OCI-LY3 (cell line): ENCODE measurements around the gene MICA.
"Not testable (repeated sequence)": the region's sequence is repeated elsewhere in the genome, so short reads cannot be mapped to it uniquely, and the experiment has no call there.

ENCODE experiments used
- H2AFZ ChIP-seq: fragments of 200-600, 300-600 bp; shearing (Covaris generic); 2 replicates; pipeline ENCODE4 v1.6.0; 2014; ENCODE audit warnings: antibody characterized with exemption, low read depth, low read length
- H3K27ac ChIP-seq: fragments of 200-600, 300-600 bp; sonication (generic); 2 replicates; pipeline ENCODE4 v1.5.1; 2014; ENCODE audit warnings: mild to moderate bottlenecking, low read length, moderate library complexity, mixed read lengths
- H3K27me3 ChIP-seq: fragments of 200-600, 300-600 bp; sonication (generic); 2 replicates; pipeline ENCODE4 v1.6.1; 2014; ENCODE audit warnings: low read depth, low read length, mixed read lengths
- H3K36me3 ChIP-seq: fragments of 200-600, 300-600 bp; sonication (generic); replicated peaks from 2 replicates; pipeline ENCODE3; 2014; ENCODE audit warnings: low read depth, low read length, mixed read lengths
- H3K4me1 ChIP-seq: fragments of 300-600, 200-600 bp; sonication (generic); 2 replicates; pipeline ENCODE4 v1.6.1; 2014; ENCODE audit warnings: low read length, mixed read lengths
- H3K4me2 ChIP-seq: fragments of 200-600, 300-600 bp; sonication (generic); 2 replicates; pipeline ENCODE4 v1.6.1; 2014; ENCODE audit warnings: low read length, mixed read lengths
- H3K4me3 ChIP-seq: fragments of 300-600, 200-600 bp; sonication (generic); 2 replicates; pipeline ENCODE4 v1.5.1; 2014; ENCODE audit warnings: antibody characterized with exemption, mild to moderate bottlenecking, low read length, moderate library complexity
- H3K79me2 ChIP-seq: fragments of 300-600, 200-600 bp; shearing (Covaris generic); 2 replicates; pipeline ENCODE4 v1.6.1; 2014; ENCODE audit warnings: mild to moderate bottlenecking, low read length, mixed read lengths
- H3K9ac ChIP-seq: fragments of 300-600, 200-600 bp; shearing (Covaris generic); 2 replicates; pipeline ENCODE4 v1.6.0; 2014; ENCODE audit warnings: mild to moderate bottlenecking, low read length, moderate library complexity
- H3K9me3 ChIP-seq: fragments of 200-600, 300-600 bp; shearing (Covaris generic); 2 replicates; pipeline ENCODE4 v1.6.1; 2014; ENCODE audit warnings: low read length, mixed read lengths; ENCODE audit not compliant: insufficient read depth
- H4K20me1 ChIP-seq: fragments of 200-600, 300-600 bp; sonication (generic); 2 replicates; pipeline ENCODE4 v1.6.1; 2016; ENCODE audit warnings: low read length, mixed read lengths; ENCODE audit not compliant: insufficient read depth
- CTCF ChIP-seq: fragments of 200-600, 300-600 bp; sonication (generic); IDR thresholded peaks from 2 replicates; pipeline ENCODE4 v1.5.1; 2014; ENCODE audit warnings: antibody characterized with exemption, low read length, low read depth
- EZH2phosphoT487 ChIP-seq: fragments of 200-600 bp; shearing (Covaris generic); IDR thresholded peaks from 2 replicates; pipeline ENCODE4 v1.6.1; 2018; ENCODE audit warnings: antibody characterized with exemption, mixed run types, low read depth

Gene MICA

DNA sequence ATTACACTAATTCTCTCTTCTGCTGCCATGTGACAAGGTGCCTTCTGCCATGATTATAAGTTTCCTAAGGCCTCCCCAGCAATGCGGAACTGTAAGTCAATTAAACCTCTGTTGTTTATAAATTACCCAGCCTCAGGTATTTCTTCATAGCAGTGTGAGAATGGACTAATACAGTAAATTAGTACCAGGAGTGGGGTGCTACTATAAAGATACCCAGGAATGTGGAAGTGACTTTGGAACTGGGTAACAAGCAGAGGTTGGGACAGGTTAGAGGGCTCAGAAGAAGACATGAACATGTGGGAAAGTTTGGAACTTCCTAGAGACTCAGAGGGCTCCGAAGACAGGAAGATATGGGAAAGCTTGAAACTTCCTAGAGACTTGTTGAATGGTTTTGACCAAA is 34.8 kb downstream of the MICA start:
- Histone ChIP-seq H3K4me3 (no peak overlapping the region), H3K27me3 (peaks cover 25% of the 10 kb centered on the region), H3K27ac (no peak overlapping the region), H3K4me1 (no peaks in the 10 kb centered on the region), H3K9ac (no peak overlapping the region), H3K9me3 (no peaks in the 10 kb centered on the region), H3K36me3 (no peaks in the 10 kb centered on the region), H3K79me2 (no peaks in the 10 kb centered on the region), H4K20me1 (no peaks in the 10 kb centered on the region), H2AFZ (no peak overlapping the region), H3K4me2 (no peak overlapping the region)
- TF ChIP-seq CTCF = no peak
- no peak for TF ChIP-seq EZH2phosphoT487

DNA sequence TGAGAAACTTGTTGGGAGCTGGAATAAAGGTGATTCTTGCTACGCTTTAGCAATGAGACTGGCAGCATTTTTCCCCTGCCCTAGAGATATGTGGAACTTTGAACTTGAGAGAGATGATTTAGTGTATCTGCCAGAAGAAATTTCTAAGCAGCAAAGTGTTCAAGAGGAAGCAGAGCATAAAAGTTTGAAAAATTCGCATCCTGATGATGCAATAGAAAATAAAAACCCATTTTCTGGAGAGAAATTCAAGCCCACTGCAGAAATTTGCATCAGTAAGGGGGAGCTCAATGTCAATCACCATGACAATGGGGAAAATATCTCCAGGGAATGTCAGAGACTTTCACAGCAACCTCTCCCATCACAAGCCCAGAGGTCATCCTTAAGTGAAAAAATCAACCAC is 35.3 kb downstream of the MICA start:
- H4K20me1 ChIP-seq = no peaks in the 10 kb centered on the region
- H3K9ac ChIP-seq = no peak overlapping the region
- H3K27me3 ChIP-seq = peaks cover 25% of the 10 kb centered on the region
- H3K4me2 ChIP-seq = no peak overlapping the region
- no peaks in the 10 kb centered on the region for H3K4me1 ChIP-seq
- no peaks in the 10 kb centered on the region for H3K79me2 ChIP-seq
- H3K9me3 ChIP-seq = no peaks in the 10 kb centered on the region
- no peaks in the 10 kb centered on the region for H3K36me3 ChIP-seq
- TF ChIP-seq CTCF = no peak
- TF ChIP-seq EZH2phosphoT487 = no peak
- H3K4me3 ChIP-seq = no peak overlapping the region
- no peak overlapping the region for H3K27ac ChIP-seq
- H2AFZ ChIP-seq = no peak overlapping the region

GRCh38 chr6:31441365-31442267 is 38.2 kb downstream of the MICA start:
- TF ChIP-seq CTCF = peak; percentile 73
- TF ChIP-seq EZH2phosphoT487 = no peak
- Histone ChIP-seq H3K9me3 (no peaks in the 10 kb centered on the region), H3K27ac (no peak overlapping the region), H3K79me2 (no peaks in the 10 kb centered on the region), H4K20me1 (no peaks in the 10 kb centered on the region), H3K4me3 (no peak overlapping the region), H2AFZ (no peak overlapping the region), H3K4me1 (no peaks in the 10 kb centered on the region), H3K4me2 (peak overlapping the region; percentile 39), H3K27me3 (peaks cover 33% of the 10 kb centered on the region), H3K9ac (no peak overlapping the region), H3K36me3 (no peaks in the 10 kb centered on the region)

GRCh38 chr6:31446481-31446880 is 43.1 kb downstream of the MICA start:
- Histone ChIP-seq H3K9ac (no peak overlapping the region), H2AFZ (no peak overlapping the region), H4K20me1 (no peaks in the 10 kb centered on the region), H3K9me3 (no peaks in the 10 kb centered on the region), H3K4me3 (no peak overlapping the region), H3K4me1 (no peaks in the 10 kb centered on the region), H3K79me2 (no peaks in the 10 kb centered on the region), H3K4me2 (no peak overlapping the region), H3K27ac (no peak overlapping the region), H3K36me3 (no peaks in the 10 kb centered on the region), H3K27me3 (peaks cover 18% of the 10 kb centered on the region)
- TF ChIP-seq CTCF (no peak), EZH2phosphoT487 (no peak)

DNA sequence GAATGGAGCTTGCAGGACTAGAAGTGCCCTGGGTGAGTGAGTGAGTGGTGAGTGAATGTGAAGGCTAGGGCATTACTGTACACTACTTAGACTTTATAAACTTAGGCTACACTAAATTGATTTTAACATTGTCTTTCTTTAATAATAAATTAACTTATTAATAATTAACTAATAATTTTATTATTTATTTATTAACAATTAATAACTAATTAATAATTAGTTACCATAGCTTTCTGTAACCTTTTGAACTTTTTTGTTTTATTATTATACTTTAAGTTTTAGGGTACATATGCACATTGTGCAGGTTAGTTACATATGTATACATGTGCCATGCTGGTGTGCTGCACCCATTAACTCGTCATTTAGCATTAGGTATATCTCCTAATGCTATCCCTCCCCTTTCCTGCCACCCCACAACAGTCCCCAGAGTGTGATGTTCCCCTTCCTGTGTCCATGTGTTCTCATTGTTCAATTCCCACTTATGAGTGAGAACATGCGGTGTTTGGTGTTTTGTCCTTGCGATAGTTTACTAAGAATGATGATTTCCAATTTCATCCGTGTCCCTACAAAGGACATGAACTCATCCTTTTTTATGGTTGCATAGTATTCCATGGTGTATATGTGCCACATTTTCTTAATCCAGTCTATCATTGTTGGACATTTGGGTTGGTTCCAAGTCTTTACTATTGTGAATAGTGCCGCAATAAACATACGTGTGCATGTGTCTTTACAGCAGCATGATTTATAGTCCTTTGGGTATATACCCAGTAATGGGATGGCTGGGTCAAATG is 43.8 kb downstream of the MICA start:
- not testable (repeated sequence) for H4K20me1 ChIP-seq, H3K36me3 ChIP-seq, H3K9me3 ChIP-seq, H2AFZ ChIP-seq, H3K4me1 ChIP-seq, H3K4me2 ChIP-seq, H3K9ac ChIP-seq, H3K27ac ChIP-seq, H3K4me3 ChIP-seq, H3K79me2 ChIP-seq
- peaks cover 23% of the 10 kb centered on the region for H3K27me3 ChIP-seq
